ENCODE data around the gene SLC25A46. TPM values are rescaled to one million over a fixed set of nuclear protein-coding genes. Genes with fewer than 3 reads are reported as not detected.
A peak's percentile ranks its signal among the peaks of the same experiment; 100 is the strongest.

SLC25A46 gene
- total and polyA plus RNA-seq, 9 of the 15 experiments (the other 6 are each of a cell fraction or from before 2014, with no cell fraction given) = 7.8 to 47.3 (median 31.8) TPM

DNA sequence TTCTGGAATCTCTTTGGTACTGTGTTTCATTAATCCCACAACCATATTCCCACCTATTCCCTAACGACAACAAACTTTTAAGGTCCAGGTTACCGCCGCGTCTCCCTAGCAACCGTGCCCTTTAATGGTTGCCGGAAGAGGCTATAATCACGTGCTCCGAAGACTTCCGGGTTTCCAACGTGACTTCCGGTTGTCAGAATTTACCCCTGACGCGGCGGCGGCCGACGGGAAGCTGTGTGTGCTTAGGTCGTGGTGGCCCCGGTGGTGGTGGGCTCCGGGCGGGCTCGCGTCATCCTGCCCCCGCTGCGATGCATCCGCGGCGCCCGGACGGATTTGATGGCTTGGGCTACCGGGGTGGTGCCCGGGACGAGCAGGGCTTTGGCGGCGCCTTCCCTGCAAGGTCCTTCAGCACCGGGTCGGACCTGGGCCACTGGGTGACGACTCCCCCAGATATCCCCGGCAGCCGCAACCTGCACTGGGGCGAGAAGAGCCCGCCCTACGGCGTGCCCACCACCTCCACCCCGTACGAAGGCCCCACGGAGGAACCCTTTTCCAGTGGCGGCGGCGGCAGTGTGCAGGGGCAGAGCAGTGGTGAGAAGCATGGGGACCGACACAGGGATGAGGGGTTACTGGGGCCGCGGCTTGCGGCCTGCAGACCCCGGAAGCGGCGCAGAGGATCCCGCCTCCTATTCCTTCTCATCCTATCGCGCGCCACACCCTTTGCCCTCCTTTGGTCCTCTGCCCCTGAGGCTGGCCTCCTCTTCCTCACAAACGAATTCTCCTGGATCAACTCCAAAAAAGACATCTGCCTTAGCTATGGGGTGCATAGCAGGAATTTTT lies at the start of gene SLC25A46 (continued):
- TF ChIP-seq JUND (IDR thresholded peaks at IDR 0.05; ENCODE audit: borderline replicate concordance, low read depth, low read length) = peak; percentile 41; the same call in 1 of the 2 replicates
- TF ChIP-seq JUND (tag; IDR thresholded peaks at IDR 0.05; ENCODE audit: borderline replicate concordance, low read depth, low read length) = no peak
- no peak for TF ChIP-seq SRSF9 (IDR thresholded peaks at IDR 0.05; ENCODE audit: borderline replicate concordance, low read depth, low read length)
- peak; percentile 59 for TF ChIP-seq KDM5B (IDR thresholded peaks at IDR 0.05; ENCODE audit: insufficient replicate concordance, low read depth, low read length)
- no peak for TF ChIP-seq HIVEP1 (CRISPR knock-in tag; IDR thresholded peaks at IDR 0.05)
- TF ChIP-seq PRMT5 (CRISPR knock-in tag; IDR thresholded peaks at IDR 0.05) = no peak
- no peak for TF ChIP-seq ZNF707 (CRISPR knock-in tag; conservative IDR thresholded peaks at IDR 0.05)
- TF ChIP-seq, protein P1, sequence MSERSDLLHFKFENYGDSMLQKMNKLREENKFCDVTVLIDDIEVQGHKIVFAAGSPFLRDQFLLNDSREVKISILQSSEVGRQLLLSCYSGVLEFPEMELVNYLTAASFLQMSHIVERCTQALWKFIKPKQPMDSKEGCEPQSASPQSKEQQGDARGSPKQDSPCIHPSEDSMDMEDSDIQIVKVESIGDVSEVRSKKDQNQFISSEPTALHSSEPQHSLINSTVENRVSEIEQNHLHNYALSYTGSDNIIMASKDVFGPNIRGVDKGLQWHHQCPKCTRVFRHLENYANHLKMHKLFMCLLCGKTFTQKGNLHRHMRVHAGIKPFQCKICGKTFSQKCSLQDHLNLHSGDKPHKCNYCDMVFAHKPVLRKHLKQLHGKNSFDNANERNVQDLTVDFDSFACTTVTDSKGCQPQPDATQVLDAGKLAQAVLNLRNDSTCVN (CRISPR knock-in tag; IDR thresholded peaks at IDR 0.05) = no peak
- TF ChIP-seq TAF9B (IDR thresholded peaks at IDR 0.05; ENCODE audit: partially characterized antibody) = no peak
- TF ChIP-seq TOE1 (IDR thresholded peaks at IDR 0.05; ENCODE audit: borderline replicate concordance) = peak; percentile 90
- TF ChIP-seq TOE1 (CRISPR knock-in tag; IDR thresholded peaks at IDR 0.05; ENCODE audit: borderline replicate concordance, low read depth) = no peak
- no peak for TF ChIP-seq ZNF274 (IDR thresholded peaks at IDR 0.05; ENCODE audit: borderline replicate concordance, low read depth, low read length)
- TF ChIP-seq ETV5 (CRISPR knock-in tag; IDR thresholded peaks at IDR 0.05; ENCODE audit: low read depth) = no peak; the same call in 1 of the 2 replicates
- TF ChIP-seq CREB5 (CRISPR knock-in tag; IDR thresholded peaks at IDR 0.05) = no peak
- TF ChIP-seq ZNF140 (CRISPR knock-in tag; IDR thresholded peaks at IDR 0.05) = no peak
- TF ChIP-seq HDAC2 (IDR thresholded peaks at IDR 0.05) = peak; percentile 58; the same call in 1 of the 2 replicates
- TF ChIP-seq KDM1A (IDR thresholded peaks at IDR 0.05) = no peak
- TF ChIP-seq, protein P2, sequence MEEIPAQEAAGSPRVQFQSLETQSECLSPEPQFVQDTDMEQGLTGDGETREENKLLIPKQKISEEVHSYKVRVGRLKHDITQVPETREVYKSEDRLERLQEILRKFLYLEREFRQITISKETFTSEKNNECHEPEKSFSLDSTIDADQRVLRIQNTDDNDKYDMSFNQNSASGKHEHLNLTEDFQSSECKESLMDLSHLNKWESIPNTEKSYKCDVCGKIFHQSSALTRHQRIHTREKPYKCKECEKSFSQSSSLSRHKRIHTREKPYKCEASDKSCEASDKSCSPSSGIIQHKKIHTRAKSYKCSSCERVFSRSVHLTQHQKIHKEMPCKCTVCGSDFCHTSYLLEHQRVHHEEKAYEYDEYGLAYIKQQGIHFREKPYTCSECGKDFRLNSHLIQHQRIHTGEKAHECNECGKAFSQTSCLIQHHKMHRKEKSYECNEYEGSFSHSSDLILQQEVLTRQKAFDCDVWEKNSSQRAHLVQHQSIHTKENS (CRISPR knock-in tag; IDR thresholded peaks at IDR 0.05) = no peak
- no peak for TF ChIP-seq SP2 (IDR thresholded peaks at IDR 0.05; ENCODE audit: extremely low read depth, low read depth, low read length, poor library complexity, severe bottlenecking)
- TF ChIP-seq, protein P3, sequence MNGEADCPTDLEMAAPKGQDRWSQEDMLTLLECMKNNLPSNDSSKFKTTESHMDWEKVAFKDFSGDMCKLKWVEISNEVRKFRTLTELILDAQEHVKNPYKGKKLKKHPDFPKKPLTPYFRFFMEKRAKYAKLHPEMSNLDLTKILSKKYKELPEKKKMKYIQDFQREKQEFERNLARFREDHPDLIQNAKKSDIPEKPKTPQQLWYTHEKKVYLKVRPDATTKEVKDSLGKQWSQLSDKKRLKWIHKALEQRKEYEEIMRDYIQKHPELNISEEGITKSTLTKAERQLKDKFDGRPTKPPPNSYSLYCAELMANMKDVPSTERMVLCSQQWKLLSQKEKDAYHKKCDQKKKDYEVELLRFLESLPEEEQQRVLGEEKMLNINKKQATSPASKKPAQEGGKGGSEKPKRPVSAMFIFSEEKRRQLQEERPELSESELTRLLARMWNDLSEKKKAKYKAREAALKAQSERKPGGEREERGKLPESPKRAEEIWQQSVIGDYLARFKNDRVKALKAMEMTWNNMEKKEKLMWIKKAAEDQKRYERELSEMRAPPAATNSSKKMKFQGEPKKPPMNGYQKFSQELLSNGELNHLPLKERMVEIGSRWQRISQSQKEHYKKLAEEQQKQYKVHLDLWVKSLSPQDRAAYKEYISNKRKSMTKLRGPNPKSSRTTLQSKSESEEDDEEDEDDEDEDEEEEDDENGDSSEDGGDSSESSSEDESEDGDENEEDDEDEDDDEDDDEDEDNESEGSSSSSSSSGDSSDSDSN (IDR thresholded peaks at IDR 0.05; ENCODE audit: borderline replicate concordance in 1 of 2, low read depth in 2 of 2, low read length in 2 of 2) = no peak
- TF ChIP-seq HNRNPLL (IDR thresholded peaks at IDR 0.05; ENCODE audit: low read depth, low read length, poor library complexity, severe bottlenecking) = peak; percentile 46

All from K562 (cell line).